Stimulated activated naive CD4-positive, alpha-beta T cell (primary cell): Measurements from ENCODE around the gene LAG3.
A peak's percentile ranks its signal among the peaks of the same experiment; 100 is the strongest.

ENCODE experiments used
- DNase-seq, 6 experiments: peaks; one replicate each; lab custom pipeline; 2025; lab: John Stamatoyannopoulos, UW

LAG3 gene

GRCh38 chr12:6790496-6791150 lies 18.3 kb downstream of the LAG3 start:
- peak in 5 of 6 experiments; percentile 21 to 51 (median 46) for DNase-seq

- DNase-seq = peak in 1 of 6 experiments; percentile 37
Measured at GRCh38 chr12:6791931-6792520, 19.7 kb downstream of the LAG3 start.

GRCh38 chr12:6792522-6793201 lies 20.3 kb downstream of the LAG3 start:
- DNase-seq = peak; percentile 35 to 78 (median 57)

- no peak for DNase-seq
Measured at GRCh38 chr12:6795088-6795487, 22.8 kb downstream of the LAG3 start.

GRCh38 chr12:6796576-6796975 lies 24.3 kb downstream of the LAG3 start:
- no peak for DNase-seq

- DNase-seq = no peak
Measured at GRCh38 chr12:6799147-6799546, 26.8 kb downstream of the LAG3 start.

GRCh38 chr12:6807170-6807569 lies 34.9 kb downstream of the LAG3 start:
- DNase-seq = no peak

GRCh38 chr12:6809056-6809455 lies 36.7 kb downstream of the LAG3 start:
- no peak for DNase-seq

GRCh38 chr12:6810758-6811157 lies 38.4 kb downstream of the LAG3 start:
- DNase-seq = no peak

- no peak for DNase-seq
Measured at GRCh38 chr12:6813363-6813762, 41.0 kb downstream of the LAG3 start.

GRCh38 chr12:6816598-6816997 lies 44.3 kb downstream of the LAG3 start:
- no peak for DNase-seq

- no peak for DNase-seq
Measured at GRCh38 chr12:6817098-6817497, 44.8 kb downstream of the LAG3 start.

- no peak for DNase-seq
Measured at GRCh38 chr12:6817662-6818157, 45.4 kb downstream of the LAG3 start.

- no peak for DNase-seq
Measured at GRCh38 chr12:6818222-6818621, 45.9 kb downstream of the LAG3 start.

GRCh38 chr12:6818645-6819044 lies 46.3 kb downstream of the LAG3 start:
- DNase-seq = no peak

GRCh38 chr12:6819106-6820030 lies 47.0 kb downstream of the LAG3 start:
- DNase-seq = no peak

- DNase-seq = no peak
Measured at GRCh38 chr12:6820166-6820565, 47.8 kb downstream of the LAG3 start.

- peak in 1 of 6 experiments; percentile 35 for DNase-seq
Measured at GRCh38 chr12:6821591-6822425, 49.5 kb downstream of the LAG3 start, which contains the start of gene GPR162. GPR162 (plus strand) TSS chr12:6821821; CDS start chr12:6823899, 2,078 bp downstream.

- no peak for DNase-seq
Measured at GRCh38 chr12:6822426-6823135, 50.3 kb downstream of the LAG3 start.
